HUDEP-2 (cell line): ENCODE results near the gene TTC24.

Experiments
- DNase-seq, 76 experiments: peaks; one replicate each; lab custom pipeline; 2025; ENCODE audit not compliant: unreplicated experiment in 76 of 76; lab: John Stamatoyannopoulos, UW

The TTC24 gene

GRCh38 chr1:156553860-156554485, 25.6 kb upstream of the TTC24 start:
- no peak for DNase-seq

DNA sequence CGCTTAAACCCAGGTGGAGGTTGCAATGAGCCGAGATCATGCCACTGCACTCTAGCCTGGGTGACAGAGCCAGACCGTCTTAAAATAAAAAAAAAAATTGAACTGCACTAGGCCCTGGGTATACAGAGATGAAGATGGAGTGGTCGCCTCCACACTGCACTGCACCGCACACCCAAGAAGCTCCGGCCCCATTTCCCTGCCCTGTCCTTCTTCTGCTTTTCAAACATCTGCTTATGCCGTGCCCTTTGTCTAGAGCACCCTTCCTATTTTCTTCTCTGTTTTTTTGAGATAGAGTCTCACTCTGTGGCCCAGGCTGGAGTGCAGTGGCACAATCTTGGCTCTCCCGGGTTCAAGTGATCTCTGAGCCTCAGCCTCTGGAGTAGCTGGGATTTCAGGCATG, 24.6 kb upstream of the TTC24 start:
- DNase-seq = no peak

DNA sequence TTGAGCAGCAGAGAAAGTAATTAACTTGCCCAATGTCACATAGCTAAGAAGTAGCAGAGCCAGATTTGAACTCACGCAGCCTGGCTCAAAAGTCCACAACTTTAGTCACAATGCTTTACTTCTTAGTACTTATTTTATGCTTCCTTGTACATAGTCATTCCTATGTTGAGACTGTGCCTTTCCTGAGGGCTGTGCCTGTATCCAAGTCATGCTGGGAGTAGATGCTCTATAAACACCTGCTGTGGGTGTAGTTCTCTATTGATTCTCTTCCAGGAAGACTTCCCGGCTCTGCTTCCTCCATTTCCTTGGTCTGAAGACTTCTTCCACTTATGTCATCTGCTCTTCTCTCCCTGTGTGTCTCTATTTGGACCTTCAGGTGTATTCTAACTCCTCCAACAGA, 23.8 kb upstream of the TTC24 start:
- DNase-seq = no peak

DNA sequence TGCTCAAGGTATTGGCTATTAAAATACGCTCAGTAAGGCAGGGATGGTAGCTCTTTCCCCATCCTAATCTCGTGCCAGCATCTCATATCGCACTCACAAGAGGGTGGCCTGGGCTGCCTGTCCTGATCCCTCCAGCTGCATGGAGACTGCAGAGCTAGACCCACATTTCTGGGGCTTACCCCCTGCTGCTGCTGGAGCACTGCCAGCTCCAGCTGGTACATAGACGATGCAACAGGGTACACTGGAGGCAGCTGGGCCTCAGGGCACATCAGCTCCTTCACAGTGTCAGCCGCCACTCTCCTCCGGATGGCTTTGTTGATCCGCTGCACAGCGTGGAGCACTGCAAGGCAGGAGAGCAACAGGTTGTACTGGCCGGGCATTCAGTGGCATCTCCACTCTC, 23.2 kb upstream of the TTC24 start:
- DNase-seq = no peak

GRCh38 chr1:156559086-156559796, 20.3 kb upstream of the TTC24 start:
- no peak for DNase-seq

DNA sequence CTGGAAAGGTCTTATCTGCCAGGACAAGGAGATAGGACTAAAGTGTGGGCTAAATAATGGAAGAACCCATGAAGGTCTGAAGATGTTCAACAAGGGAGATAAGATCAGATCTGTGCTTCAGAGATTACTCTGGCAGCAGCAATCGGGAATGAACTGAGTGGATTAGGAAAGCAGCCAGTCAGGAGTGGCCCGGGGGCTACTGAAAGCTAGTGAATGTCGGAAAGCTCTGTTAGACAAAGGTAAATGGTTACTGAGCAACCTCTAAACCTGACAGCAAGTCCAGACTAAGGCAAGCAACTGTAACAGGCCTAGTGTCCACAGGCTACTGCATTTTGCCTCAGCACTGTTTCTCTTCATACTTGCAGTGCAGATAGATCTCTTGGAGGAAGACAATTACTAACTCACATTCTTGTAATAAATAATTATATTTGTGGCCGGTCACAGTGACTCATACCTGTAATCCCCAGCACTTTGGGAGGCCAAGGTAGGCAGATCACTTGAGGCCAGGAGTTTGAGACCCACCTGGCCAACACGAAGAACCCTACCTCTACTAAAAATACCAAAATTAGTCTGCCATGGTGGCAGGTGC, 19.6 kb upstream of the TTC24 start:
- DNase-seq = no peak

DNA sequence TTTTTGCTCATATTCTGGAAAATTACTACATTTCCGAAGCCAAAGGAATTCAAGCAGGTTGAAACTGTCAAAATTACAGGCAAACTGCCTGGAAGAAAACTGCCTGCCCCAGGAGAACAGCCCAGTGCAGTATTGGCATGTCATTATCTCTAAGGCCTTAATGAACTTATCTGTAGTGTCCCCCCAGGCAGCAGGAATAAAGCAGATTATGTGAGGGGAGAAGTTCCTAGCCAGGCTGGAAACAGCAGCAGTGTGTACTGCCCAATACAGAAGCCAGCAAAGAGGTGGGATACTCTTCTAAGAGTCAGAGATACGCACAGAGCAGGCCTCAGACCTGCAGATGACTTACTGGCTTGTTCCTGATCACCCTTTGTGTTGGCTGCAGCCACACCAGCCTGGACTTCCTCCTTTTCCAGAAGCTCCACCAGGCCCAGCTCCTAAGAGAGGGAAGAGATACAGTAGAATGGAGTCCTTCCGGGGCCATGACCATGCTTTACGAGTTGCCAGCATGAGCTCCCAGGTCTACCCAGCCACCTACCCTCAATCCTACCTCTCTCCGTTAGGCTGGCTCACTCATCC, 18.8 kb upstream of the TTC24 start:
- peak in 1 of 76 experiments; percentile 2 for DNase-seq

DNA sequence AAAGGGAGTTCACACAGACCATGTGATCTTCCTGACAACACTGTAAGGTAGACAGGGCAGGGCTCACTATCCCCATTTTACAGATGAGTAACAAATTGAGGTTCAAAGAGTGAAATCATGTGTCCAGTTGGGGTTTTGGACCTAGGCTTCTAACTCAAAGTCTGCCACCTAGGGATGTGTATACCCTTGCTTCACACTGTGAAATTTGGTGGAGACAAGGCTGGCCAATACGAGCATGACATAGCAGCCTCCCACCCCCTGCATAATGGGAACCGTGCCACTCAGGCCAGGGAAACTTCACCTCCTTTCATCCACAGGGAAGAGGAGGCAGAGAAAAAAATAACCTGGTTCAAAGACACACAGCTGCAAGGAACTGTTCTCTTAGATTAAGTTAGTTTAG, 14.0 kb upstream of the TTC24 start:
- DNase-seq = no peak

DNA sequence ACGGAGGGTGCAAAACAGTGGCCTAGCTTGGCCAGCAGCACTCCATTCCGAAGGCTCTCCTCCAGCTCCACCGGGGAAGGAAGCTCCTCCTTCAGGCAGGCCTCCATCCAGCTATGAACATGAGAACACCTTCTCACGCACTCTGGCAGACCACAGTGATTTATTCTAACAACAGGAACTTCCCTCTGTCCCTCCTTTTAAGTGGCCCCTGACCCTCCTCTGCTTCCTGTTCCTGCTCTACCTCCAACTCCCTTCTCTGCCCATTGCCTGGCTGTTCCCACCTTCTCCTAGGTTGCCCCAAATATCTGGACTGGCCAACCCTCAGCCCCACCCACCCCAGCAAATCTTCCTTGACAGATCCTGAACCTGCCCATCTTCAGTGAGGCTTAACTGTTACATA, 13.1 kb upstream of the TTC24 start:
- no peak for DNase-seq

DNA sequence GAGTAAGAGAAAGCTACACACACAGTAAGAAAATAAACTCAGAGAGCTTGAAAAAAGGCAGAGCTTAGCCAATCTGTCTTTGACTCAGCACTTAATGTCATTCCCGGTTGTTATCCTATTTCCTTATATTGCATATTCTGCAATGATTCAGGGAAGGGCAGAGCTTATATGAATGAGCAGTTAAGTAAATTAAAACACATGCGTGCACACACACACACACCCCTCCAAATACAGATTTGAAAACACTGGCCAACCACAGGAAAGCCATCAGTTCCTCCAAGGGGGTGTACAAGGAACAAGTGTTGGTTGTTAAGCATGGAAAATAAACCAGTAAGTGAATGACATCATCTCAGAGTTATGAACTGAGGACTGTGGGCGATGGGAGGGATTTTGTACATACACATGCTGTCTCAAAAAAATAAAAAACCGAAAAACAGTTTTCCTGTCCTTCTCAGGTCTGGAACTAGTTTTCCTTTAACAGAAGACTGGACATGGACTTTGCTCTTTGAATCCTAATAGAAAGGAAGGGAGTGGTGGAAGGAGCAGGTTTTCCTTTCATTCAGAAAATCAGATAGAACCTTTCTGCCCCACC, 8.2 kb upstream of the TTC24 start:
- DNase-seq = no peak

GRCh38 chr1:156571919-156572662, 7.4 kb upstream of the TTC24 start, which contains the start of gene IQGAP3:
Gene IQGAP3 (minus strand): TSS chr1:156572565. CDS start chr1:156572529, 36 bp downstream.
- DNase-seq = peak in 66 of 76 experiments; percentile 7 to 76 (median 45)

DNA sequence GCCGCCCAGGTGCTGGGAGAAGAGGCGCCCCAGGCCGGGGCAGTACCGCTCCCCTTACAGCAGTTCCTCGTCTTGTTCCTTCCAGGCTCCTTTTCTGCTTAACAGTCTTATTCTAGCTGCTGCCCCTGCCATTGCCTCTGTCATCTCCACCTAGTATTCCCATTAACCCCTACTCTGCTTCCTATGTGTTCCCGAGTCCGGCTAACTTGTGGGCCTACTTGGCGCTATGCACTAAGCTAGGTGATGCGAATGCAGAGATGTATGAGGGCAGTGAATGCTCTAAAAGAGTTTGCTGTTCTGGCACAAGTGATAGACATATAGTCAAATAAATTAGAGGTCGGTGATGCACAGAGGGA, 6.9 kb upstream of the TTC24 start:
- DNase-seq = no peak

GRCh38 chr1:156574039-156574633, 5.4 kb upstream of the TTC24 start:
- DNase-seq = no peak

DNA sequence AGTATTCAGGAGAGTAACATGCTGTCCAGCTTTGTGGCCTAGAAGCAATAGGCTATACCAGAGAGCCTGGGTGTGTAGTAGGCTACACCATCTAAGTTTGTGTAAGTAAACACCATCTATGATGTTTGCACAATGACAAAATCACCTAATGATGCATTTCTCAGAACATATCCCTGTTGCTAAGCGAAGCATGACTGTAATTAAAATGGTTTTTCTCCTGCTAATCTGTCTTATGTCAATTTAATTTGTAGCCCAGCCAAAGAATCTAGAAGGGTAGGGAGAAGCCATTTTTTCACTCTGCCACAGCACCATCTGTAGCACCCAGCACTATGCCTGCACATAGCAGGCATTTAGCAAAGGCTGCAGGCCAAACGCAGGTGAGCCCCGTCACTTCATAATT, 2.0 kb upstream of the TTC24 start:
- no peak for DNase-seq

DNA sequence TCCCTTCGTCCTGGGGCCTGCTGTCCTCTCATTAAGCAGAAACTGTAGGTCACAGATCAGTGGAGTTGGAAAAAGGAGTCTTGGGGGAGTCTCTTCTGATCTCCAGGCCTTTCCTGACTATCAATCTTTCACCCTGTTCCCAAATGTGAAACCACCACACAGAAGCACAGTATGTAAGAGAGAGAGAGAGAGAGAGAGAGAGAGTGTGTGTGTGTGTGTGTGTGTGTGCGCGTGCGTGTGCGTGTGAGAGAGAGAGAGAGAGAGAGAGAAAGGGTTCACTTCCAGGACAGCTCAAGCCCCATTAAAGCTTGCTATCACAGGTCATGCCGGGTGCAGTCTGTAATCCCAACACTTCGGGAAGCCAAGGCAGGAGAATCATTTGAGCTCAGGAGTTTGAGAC, 1.5 kb upstream of the TTC24 start:
- DNase-seq = no peak

DNA sequence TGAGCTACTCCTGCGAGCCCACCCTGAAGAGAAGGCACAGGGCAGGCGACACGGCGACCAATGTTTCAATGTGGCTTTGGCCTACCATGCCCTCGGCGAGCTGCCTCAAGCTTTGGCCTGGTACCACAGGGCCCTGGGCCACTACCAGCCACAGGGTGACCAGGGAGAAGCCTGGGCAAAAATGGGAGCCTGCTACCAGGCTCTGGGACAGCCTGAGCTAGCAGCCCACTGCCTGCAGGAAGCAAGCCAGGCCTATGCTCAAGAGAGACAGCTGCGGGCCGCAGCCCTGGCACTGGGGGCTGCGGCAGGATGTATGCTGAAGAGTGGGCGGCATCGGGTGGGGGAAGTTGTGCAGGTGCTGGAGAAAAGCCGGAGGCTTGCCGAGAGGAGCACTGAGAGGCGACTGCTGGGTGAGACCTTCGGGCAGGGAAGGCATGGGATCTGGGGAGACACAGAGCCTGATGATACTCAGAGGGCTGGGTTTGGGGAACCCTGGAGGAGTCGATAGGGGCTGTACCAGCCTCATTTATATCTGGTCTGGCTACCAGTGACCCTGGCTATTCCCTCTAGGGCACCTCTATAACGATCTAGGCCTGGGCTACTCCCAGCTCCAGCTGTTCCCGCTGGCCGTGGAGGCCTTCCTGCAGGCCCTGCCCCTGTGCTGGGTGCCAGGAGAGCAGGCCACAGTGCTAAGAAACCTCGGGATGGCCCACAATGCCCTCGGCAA, 2.3 kb downstream of the TTC24 start:
- DNase-seq = no peak

DNA sequence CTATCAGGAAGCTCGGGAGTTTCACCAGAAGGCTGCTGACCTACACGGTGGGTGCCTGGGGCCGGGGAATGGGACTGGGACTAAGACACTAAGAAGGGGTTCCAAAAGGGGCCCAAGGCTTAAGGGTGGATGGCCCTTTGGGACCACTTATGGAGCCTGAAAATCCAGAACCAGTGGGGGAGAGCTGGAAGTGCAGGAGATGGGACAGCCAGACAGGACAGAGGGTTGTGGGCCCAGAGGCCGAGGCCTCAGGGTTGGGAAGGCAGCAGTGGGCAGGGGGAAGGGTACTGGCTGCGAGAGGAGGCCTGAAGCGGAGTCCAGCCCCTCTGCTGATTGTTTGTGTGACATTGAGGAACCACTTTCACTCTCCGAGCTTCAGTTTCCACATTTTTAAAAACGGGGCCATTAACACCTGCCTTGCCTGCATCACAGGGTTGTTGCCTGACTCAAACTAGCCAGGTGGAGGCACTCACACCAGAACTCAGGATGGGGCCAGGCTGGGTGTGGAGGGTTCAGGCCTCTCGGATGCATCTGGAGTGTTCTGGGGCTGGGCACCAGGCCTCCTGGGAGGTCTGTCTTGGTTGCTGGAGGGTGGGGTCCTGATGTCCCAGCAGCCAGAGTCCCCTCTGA, 3.0 kb downstream of the TTC24 start:
- DNase-seq = no peak

GRCh38 chr1:156583821-156584622, 4.5 kb downstream of the TTC24 start:
- DNase-seq = peak in 60 of 76 experiments; percentile 2 to 75 (median 42)
